Stimulated activated CD8-positive, alpha-beta memory T cell treated with anti-CD3 and anti-CD28 coated beads, Interleukin-15, amount 100 ng/mL, for 48 hours (primary cell): ENCODE measurements around the gene PLCH1.
"Not testable (repeated sequence)": the region's sequence is repeated elsewhere in the genome, so short reads cannot be mapped to it uniquely, and the experiment has no call there.

Experiments used
- DNase-seq, 2 donors: peaks; one replicate each; pipeline ENCODE4 v3.0.0-alpha.2; 2020; ENCODE audit warnings: low read depth in 2 of 2

Gene PLCH1

DNA sequence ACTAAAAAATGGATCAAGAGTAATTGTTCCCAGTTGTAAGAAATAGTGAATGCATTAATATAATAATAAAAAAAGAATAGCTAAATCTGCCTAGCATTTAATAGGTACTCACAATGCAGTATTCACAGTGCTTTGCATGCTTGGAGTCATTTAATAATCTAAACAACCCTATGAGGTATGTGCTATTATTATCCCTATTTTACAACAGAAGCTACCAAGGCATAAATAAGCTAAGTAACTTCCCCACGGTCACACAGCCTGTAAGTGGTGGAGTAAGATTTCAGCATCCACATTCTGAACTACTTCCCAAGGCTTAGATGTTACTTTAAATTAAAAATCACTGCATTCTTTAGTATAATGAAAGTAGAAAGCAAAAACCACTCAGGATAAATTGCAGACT, 102.9 kb downstream of the PLCH1 start:
- DNase-seq, result no peak

DNA sequence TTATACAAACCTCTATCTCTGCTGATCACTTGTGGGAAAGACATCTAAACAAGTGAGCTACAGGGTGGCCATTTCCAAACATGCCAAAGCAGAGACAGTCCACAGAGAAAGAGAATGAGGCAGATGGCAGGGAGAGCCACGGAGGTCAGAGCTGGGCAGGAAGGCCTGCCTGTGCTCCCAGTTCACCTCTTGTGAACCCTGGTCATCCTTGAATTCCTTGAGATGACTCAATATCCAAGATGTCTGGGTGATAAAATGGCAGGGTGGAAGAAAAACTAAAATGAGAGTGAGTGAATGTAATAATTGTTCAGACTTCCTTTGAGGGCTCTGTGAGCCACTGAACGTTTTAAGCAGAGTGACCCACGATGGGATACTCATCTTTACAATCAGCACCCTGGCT, 104.8 kb downstream of the PLCH1 start:
- DNase-seq, result no peak

DNA sequence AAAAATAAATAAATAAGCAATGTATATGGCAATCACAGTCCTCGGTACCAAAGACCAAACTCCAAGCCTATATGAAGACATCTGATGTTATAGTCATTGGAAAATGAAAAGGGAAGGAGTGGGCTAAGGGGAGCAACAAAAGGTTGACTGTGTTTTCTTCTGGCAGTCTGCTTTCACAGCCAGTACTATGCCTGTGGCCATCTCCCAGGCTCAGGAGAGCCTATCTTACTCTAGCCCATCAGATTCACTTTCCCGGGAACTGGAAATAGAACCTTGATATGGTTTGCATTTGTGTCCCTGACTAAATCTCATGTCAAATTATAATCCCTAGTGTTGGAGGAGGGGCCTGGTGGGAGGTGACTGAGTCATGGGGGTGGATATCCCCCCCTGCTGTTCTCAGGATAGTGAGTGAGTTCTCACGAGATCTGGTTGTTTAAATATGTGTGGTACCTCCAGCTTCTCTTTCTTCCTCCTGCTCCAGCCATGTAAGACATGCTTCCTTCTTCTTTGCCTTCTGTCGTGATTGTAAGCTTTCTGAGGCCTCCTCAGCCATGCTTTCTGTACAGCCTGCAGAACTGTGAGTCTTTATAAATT, 105.3 kb downstream of the PLCH1 start:
- DNase-seq, result no peak

DNA sequence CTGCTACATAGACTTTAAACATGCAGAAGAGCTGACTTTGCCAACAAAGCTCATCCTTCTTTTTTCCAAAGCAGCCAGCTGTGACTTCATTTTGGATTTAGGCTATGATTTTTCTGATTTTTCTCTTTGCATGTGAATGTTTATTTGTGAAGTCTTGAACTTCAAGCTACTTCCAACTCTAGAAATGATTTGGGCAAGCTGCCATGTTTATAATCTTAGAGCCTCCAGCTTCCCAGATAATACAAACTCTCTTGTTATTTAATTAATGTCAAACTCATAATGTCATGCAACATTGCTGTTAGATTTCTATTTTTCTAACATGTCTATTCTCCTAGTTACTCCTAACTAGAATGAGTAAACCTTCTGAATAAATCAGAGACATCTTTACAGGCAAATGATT, 106.4 kb downstream of the PLCH1 start:
- not testable (repeated sequence) for DNase-seq

DNA sequence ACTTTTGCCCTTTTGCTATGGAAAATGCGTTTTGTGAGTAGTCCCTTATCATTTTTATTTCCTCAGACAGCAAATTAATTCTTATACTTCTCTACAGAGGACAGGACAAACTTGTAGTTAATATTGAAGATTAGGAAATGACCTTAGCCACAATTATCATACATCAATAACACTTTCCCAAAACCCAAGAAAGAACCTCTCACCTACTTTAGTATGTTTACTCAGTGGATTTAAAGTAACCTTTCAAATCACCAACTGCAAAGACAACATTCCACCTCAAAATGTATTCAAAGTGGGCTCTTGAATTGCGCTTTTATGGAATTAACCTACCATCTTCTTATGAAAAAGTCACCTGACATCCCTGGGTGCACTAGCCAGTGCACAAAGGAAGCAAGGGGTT, 107.3 kb downstream of the PLCH1 start:
- DNase-seq, result no peak

DNA sequence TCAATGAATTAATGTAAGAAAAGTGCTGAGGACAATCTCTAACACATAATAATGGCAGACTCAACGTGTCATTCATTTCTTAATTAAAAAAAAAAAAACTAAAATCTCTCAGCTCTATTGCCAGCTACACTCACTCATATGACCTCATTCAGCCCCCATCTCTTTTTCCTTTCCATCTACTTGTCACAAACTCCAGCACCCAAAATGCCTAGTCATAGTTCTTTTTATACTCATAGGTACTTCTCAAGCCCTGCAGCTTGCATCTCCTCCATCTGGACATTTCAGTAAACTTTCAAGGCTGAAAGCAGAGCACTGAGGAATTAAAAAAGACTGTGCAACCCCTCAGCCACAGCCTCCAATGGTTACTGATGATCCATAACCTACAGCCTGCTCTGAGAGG, 109.8 kb downstream of the PLCH1 start:
- no peak for DNase-seq

DNA sequence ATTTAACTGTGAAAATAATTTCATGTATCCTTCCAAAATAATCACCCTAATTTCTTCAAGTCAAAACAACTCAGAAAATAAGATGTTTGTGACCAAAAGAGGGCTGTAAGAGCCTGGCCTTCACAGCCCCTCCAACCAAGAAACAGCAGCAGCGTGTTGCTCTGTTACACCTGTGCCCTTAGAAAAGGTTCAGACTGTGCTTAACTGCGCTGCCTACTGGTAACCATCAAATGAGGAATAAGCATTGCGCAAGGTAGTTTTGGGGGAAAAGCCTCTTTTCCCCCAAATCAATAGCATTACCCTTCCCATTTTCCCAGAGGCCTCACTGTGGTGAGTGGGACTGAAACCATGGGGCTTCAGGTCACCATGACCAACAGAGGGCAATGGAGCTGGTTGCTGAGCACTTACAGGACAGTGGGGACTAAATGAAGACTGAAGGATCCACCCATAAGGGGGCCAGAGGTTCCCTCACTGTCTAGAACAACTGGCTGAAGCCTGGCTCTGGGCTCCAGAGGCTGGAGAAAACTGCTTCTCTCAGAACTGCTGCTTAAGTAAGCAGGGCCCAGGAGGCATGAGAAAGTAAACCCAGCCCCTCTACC, 110.7 kb downstream of the PLCH1 start:
- no peak for DNase-seq

DNA sequence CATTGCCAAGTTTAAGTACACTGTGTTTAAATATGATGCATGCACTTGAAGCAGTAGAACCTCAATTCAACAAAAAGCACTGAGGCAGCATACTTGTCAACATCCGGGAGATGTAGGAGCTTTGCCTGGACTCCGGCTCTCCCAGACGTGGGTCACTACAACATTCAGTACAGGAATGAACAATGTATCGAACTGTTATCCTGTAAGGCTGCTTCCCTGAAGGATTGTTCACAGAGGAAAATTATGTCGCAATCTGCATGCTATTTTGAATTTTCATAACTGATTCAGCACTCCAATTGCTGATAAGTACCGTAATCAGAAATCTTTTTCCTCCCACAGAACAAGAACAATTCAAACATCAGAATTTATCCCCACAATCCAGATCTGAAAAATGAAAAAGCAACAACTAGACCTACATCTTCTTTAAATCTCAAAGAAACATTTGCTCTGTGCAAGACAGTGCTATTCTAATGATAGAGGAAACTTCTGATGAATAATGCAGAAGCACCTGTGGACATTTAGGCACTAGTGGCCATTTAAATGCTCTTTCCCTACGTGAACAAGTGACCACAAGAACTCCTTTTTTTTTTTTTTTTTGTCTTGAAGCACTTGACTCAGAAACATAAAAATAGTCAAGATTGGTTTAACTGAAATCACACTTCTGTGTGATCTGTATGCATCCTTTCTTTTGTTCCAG, 113.4 kb downstream of the PLCH1 start:
- no peak for DNase-seq

DNA sequence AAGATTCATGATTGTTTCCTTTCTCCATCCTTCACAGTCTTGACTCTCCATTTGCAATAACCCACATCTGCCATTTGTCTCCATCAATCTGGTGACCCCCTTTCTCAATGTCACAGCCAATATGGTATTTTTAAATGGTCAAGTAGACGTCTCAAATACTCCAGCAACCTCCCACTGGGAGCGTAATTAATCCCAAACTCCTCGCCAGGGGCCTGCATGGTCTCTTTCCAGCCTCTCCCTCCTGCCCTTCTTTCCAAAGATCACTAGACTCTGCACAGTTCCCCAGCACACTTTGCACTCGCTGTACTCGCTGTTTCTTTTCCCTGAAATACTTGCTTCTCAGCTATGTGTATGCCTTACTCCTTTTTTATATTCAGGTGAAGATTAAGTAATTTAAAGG, 115.3 kb downstream of the PLCH1 start:
- DNase-seq, result no peak

DNA sequence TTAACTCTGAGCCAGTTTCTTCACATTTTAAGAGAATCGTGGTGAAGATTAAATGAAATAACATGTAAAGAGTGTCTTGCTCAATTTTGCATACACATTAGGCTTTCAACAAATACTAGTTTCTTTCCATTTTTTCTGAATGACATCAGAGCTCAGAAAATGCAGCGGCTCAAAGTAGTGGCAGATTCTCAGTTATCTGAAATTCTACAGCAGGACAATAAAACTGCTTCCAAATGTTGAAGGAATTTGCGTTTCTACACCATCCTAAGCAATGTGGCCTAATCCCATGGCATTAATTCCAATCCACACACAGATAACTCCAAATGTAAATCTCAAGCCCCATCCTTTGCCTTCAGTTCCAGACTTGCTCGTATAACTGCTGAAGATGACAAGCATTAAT, 115.8 kb downstream of the PLCH1 start:
- DNase-seq, result no peak

DNA sequence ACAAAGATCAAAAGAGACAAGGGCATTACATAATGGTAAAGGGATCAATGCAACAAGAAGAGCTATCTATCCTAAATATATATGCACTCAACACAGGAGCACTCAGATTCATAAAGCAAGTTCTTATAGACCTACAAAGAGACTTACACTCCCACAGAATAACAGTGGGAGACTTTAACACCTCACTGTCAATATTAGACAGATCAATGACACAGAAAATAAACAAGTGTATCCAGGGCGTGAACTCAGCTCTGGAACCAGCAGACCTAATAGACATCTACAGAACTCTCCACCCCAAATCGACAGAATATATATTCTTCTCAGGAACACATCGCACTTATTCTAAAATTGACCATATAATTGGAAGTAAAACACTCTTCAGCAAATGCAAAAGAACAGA, 122.2 kb downstream of the PLCH1 start:
- not testable (repeated sequence) for DNase-seq

DNA sequence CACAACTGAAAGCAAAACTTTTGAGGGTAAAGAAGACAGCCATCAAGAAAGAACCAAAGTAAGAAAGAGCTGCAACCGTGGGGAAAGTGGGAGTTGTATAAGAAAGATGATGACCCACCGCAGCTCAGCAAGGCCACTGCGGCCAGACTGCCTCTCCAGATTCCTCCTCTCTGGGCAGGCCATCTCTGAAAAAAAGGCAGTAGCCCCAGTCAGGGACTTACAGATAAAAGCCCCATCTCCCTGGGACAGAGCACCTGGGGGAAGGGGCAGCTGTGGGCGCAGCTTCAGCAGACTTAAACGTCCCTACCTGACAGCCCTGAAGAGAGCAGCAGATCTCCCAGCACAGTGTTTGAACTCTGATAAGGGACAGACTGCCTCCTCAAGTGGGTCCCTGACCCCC, 124.3 kb downstream of the PLCH1 start:
- not testable (repeated sequence) for DNase-seq

DNA sequence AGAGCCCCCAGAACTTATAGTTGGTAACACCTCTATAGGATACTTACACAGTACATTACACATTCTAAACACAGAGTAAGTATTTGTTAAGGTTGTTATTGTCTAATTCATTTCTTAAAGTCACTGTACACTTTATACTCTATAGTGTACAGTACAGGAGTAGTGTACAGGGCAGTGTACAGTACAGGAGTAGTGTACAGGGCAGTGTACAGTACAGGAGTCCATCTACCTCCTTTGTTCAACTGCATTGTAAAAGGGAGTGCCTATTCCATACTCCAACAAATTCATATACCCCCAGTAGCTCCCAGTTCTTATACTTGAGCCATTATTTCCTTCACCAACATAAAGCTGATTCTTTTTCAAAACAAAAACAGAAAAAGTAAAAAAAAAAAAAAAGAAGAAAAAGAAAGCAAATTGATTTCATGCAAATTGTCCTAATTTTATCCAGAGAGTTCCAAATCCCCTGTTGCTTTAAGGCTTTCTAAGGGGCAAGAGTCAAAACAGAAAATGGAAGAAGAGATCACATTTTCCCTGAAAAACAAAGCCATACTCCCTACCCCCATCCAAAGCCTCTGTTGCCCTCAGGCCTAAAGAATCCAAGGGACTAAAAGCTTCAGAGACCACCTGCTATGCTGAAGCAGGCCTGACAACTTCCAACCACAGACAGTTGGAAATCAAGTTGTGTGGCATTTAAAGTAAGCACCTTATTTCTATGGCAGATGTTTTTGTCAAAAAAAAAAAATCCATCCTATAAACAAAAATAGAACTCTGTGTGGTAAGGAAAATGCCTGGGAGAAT, 125.6 kb downstream of the PLCH1 start:
- no peak for DNase-seq

DNA sequence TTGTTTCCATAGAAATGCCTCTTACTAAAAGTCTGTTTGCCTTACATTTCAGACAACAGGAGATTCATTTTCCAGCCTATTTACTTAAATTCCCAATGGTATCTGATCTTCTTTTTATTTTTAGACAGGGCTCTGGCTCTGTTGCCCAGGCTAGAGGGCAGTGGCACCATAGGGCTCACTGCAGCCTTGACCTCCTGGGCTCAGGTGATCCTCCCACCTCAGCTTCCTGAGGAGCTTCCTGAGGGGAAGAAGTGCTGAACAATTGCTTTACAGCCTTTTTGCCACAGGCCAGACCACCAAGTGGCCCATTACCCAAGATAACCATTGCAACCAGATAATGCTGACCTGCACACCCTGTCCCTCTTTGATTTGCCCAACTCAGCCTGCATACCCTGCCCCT, 126.3 kb downstream of the PLCH1 start:
- DNase-seq, result no peak

DNA sequence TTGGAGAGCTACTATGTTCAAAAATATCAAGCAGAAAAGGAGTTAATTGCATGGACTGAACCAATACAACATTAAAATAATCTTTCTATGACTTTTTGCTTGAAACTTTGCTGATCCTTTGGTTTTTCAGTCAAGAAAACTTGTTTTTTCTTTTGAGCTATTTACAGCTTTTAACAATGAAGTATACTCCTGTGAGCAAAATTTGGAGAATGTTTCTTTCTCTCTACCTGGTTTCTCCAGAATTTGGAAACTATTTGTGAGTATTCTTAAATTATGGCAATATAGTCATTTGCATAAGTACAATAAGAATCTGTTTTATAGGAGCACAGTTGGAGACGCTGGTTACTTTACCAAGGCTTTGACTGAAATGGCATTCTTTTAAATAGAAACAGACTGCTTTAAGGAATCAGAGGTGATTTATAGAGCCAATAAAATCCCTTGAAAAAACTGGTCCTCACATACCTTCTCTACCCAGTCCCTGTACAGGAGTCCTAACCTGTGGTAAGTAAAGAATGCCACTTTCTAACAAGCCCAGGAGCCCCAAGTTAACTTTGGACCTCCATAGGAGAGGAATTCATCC, 127.4 kb downstream of the PLCH1 start:
- DNase-seq, result no peak

DNA sequence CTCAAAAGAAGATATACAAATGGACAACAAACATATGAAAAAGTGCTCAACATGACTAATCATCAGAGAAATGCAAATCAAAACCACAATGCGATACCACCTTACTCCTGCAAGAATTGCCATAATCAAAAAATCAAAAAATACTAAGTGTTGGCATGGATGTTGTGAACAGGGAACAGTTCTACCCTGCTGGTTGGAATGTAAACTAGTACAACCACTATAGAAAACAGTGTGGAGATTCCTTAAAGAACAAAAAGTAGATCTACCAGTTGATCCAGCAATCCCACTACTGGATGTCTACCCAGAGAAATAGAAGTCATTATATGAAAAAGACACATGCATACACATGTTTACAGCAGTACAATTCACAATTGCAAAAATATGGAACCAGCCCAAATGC, 129.7 kb downstream of the PLCH1 start:
- DNase-seq, result not testable (repeated sequence)

DNA sequence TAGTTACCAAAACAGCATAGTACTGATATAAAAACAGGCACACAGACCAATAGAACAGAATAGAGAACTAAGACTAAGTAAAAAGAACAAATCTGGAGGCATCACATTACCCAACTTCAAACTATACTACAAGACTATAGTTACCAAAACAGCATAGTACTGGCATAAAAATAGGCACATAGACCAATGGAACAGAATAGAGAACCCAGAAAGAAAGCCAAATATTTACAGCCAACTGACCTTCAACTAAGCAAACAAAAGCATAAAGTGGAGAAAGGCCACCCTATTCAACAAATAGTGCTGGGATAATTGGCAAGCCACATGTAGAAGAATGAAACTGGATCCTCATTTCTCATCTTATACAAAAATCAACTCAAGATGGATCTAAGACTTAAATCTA, 130.5 kb downstream of the PLCH1 start:
- DNase-seq, result not testable (repeated sequence)

DNA sequence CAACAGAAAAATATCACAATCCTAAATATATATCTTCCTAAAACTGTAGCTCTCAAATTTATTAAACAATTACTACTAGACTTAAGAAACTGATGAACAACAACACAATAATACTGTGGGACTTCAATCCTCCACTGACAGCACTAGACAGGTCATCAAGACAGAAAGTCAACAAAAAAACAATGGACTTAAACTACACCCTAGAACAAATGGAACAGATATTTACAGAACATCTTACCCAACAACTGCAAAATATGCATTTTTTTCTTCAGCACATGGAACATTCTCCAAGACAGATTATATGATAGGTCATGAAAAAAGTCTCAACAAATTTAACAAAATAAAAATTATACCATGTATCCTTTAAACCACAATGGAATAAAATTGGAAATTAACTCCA, 133.4 kb downstream of the PLCH1 start:
- no peak for DNase-seq

DNA sequence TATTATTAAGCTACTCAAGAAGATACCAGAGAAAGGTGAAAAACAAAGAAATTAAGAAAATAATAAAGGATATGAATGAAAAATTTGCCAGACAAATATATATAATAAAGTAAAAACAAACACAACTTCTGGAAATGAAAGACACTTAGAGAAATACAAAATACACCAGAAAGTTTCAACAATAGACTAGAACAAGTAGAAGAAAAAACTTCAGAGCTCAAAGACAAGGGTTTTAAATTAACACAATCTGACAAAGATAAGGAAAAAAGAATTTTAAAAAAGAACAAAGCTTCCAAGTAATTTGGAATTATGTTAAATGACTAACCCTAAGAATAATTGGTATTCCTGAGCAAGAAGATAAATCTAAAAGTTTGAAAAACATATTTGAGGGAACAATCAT, 135.3 kb downstream of the PLCH1 start:
- DNase-seq, result no peak

DNA sequence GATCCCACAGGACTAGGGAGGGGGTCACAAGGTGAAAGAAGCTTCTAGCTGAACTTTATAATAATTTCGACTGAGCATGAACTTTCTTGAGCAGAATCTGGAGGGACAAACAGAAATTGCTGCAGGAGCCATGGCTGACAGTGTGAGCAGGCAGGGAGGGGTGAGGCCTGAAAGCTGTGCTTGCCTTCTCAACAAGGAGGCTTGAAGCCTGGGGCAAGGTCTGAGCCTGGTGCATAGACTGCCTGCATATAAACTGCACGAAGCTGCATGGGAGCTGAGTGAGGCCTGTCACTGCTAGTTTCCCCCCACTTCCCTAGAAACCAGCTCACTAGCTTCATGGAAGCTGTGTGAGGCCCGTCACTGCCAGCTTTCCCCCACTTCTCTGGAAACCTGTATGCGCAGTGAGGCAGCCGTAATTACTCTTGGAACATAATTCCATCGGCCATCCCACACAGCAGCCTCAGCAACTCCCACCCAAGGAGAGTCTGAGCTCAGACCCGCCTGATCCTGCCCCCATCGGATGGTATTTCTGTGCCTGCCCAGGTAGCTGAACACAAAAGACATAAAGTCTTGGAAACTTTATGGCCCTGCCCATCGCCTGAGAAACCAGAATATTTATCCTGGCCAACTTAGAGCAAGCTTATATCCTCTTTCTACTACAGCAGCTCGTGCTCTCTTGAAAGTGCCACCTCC, 136.5 kb downstream of the PLCH1 start:
- DNase-seq, result no peak

DNA sequence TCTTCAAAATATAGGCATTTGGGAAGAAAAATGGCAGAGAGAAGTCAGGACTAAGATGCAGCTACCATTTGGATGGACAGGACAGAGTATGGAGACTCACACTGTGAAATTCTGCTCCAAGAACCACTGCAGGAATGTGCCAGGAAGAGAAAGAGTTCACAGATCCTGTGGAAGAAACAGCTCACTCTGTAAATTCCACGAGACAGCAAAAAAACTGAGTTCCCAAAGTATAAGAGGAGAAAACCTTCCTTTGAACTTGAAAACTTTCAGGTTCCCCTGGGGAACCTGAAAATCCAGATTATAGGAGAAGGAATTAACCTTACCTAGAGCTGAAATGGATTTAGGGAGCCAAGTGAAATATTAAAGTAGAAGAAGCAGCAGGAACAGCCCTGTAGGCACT, 137.1 kb downstream of the PLCH1 start:
- no peak for DNase-seq

DNA sequence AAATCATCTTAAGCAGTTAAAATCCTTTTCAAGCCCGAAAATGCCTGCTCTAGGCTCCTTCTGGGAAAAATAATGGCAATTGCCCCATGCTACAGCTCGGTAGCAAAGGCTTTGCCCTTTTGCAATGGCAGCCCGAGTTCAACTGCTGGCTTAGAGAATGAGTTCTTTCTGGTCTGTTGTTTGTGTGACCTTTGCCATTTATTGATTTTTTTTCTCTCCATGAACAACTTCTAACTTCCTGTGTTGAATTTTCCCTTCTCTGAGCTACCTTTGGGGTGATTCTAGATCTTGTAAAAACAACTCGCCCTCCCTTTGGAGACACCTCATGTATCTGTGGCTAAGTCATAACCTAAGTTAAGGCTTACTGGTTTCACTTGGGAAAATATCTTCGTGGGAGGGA, 139.3 kb downstream of the PLCH1 start:
- DNase-seq, result no peak
